Hepatic stellate cell (primary cell): ENCODE data around the gene ADAM12.

Experiments used
- DNase-seq: peaks from one replicate; pipeline ENCODE4 v3.0.0; 2011; ENCODE audit warnings: low spot score

The ADAM12 gene

GRCh38 chr10:126014309-126014708 lies 374.0 kb downstream of the ADAM12 start:
- DNase-seq: no peak

GRCh38 chr10:126013489-126014281 lies 374.6 kb downstream of the ADAM12 start:
- DNase-seq: peak; percentile 80

GRCh38 chr10:126012485-126012884 lies 375.8 kb downstream of the ADAM12 start:
- DNase-seq: peak; percentile 36

GRCh38 chr10:126011995-126012394 lies 376.3 kb downstream of the ADAM12 start:
- no peak for DNase-seq

- no peak for DNase-seq
Observed at GRCh38 chr10:126009650-126010049, 378.6 kb downstream of the ADAM12 start.

GRCh38 chr10:126006906-126007305 lies 381.4 kb downstream of the ADAM12 start:
- no peak for DNase-seq

- DNase-seq: no peak
Observed at GRCh38 chr10:126006264-126006663, 382.0 kb downstream of the ADAM12 start.

GRCh38 chr10:126004752-126005151 lies 383.5 kb downstream of the ADAM12 start:
- DNase-seq: no peak

- DNase-seq: peak; percentile 60
Observed at GRCh38 chr10:126001576-126001975, 386.7 kb downstream of the ADAM12 start.

GRCh38 chr10:125999694-126000093 lies 388.6 kb downstream of the ADAM12 start:
- no peak for DNase-seq

GRCh38 chr10:125997586-125997985 lies 390.7 kb downstream of the ADAM12 start:
- no peak for DNase-seq

GRCh38 chr10:125995726-125996304 lies 392.5 kb downstream of the ADAM12 start:
- no peak for DNase-seq

- DNase-seq: no peak
Observed at GRCh38 chr10:125994601-125995000, 393.7 kb downstream of the ADAM12 start.

- no peak for DNase-seq
Observed at GRCh38 chr10:125992254-125992653, 396.0 kb downstream of the ADAM12 start.

- no peak for DNase-seq
Observed at GRCh38 chr10:125991392-125991791, 396.9 kb downstream of the ADAM12 start.

GRCh38 chr10:125990974-125991373 lies 397.3 kb downstream of the ADAM12 start:
- DNase-seq: no peak

- DNase-seq: no peak
Observed at GRCh38 chr10:125989791-125990190, 398.5 kb downstream of the ADAM12 start.

- no peak for DNase-seq
Observed at GRCh38 chr10:125985557-125986240, 402.6 kb downstream of the ADAM12 start.

GRCh38 chr10:125984865-125985495 lies 403.3 kb downstream of the ADAM12 start:
- DNase-seq: no peak

GRCh38 chr10:125984346-125984745 lies 403.9 kb downstream of the ADAM12 start:
- DNase-seq: no peak

GRCh38 chr10:125983656-125984055 lies 404.6 kb downstream of the ADAM12 start:
- DNase-seq: no peak

- no peak for DNase-seq
Observed at GRCh38 chr10:125983161-125983560, 405.1 kb downstream of the ADAM12 start.
